Prostate gland (tissue), 2 donors: ENCODE results near the gene PDZRN3. TPM values are rescaled to one million over a fixed set of nuclear protein-coding genes. Genes with fewer than 3 reads are reported as not detected.

Experiments
- DNase-seq: peaks from one replicate; pipeline ENCODE4 v3.0.0-alpha.2; 2019; ENCODE audit warnings: low spot score
- H3K27ac ChIP-seq, 2 donors: fragments of 200-600 bp; sonication (generic); 2 replicates each; pipeline ENCODE4 v1.5.1; 2017 to 2019
- H3K27me3 ChIP-seq: fragments of 200-600 bp; sonication (generic); replicated peaks from 2 replicates; pipeline ENCODE4 v1.5.1; 2019; ENCODE audit not compliant: insufficient read depth
- H3K36me3 ChIP-seq, 2 donors: fragments of 200-600 bp; sonication (generic); 1 replicate in 1 of 2; 2 replicates in 1 of 2; pipeline versions ENCODE4 v1.5.1 to v1.8.1; 2017 to 2019
- H3K4me1 ChIP-seq: fragments of 200-600 bp; sonication (generic); replicated peaks from 2 replicates; pipeline ENCODE4 v1.5.1; 2019
- H3K4me3 ChIP-seq, 2 donors: fragments of 200-600 bp; sonication (generic); 2 replicates each; pipeline ENCODE4 v1.5.1; 2017 to 2019
- H3K9me3 ChIP-seq: fragments of 200-600 bp; sonication (generic); 2 replicates; pipeline ENCODE4 v1.5.1; 2017
- POLR2A ChIP-seq: fragments of 450-650 bp; IDR thresholded peaks from one replicate; pipeline ENCODE4 v1.6.1; 2016; ENCODE audit warnings: antibody characterized with exemption, mild to moderate bottlenecking
- POLR2AphosphoS5 ChIP-seq: sonication (generic); formaldehyde crosslinking; IDR thresholded peaks from one replicate; pipeline ENCODE4 v1.6.1; 2017; ENCODE audit warnings: antibody characterized with exemption
- WGBS: methylation state at CpG from one replicate; pipeline ENCODE4 v1.1.5; 2018; 5-methylcytosine and 5-hydroxymethylcytosine counted together
- intact Hi-C: fragments of 100-400 bp; cut with DNase I; formaldehyde crosslinking; loops from one replicate; pipeline ENCODE4 v1.14.2; 2022
- total RNA-seq, 2 donors: library from RNA; depleted of rRNA; stranded (reverse); fragments of >200 nt; gene quantifications; one replicate each; pipeline ENCODE4 v1.1.0, GENCODE V29; 2016
- TF ChIP-seq, protein P1 (sequence below), 4 experiments: fragments of 200-600 bp in 2 of 4; fragments of 450-650 bp in 2 of 4; sonication (generic) in 2 of 4; IDR thresholded peaks; 1 replicate in 3 of 4; 2 replicates in 1 of 4; pipeline ENCODE4 v1.5.1; 2016 to 2019; ENCODE audit warnings: antibody characterized with exemption in 4 of 4, mild to moderate bottlenecking in 2 of 4, moderate library complexity in 2 of 4

Gene PDZRN3
- total RNA-seq, 2 donors from 2014 or later = 80.9 to 143 TPM

DNA sequence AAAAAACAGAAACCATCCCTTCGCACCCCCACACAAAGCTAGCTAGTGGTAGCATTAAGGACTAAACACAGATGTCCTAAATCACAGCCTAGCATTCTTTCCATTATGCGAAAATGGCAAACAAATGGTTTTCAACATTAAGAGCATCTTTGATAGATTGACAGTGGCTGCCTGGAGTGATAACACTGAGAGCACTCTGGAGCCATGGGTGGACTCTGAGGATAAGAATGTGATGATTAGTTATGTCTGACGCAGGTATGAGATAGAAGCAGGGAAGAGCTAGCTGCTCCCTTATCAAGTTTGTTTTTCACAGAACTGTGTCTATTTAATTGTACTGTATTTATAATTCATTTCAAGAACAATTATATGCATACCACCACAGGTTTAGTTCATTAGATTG, 142.9 kb downstream of the PDZRN3 start:
- intact Hi-C loops = no loop called here
- 93% methylated on average over 3 of the region's 3 CpGs for WGBS
- TF ChIP-seq POLR2A (no peak), POLR2AphosphoS5 (no peak)
- TF ChIP-seq, protein P1, sequence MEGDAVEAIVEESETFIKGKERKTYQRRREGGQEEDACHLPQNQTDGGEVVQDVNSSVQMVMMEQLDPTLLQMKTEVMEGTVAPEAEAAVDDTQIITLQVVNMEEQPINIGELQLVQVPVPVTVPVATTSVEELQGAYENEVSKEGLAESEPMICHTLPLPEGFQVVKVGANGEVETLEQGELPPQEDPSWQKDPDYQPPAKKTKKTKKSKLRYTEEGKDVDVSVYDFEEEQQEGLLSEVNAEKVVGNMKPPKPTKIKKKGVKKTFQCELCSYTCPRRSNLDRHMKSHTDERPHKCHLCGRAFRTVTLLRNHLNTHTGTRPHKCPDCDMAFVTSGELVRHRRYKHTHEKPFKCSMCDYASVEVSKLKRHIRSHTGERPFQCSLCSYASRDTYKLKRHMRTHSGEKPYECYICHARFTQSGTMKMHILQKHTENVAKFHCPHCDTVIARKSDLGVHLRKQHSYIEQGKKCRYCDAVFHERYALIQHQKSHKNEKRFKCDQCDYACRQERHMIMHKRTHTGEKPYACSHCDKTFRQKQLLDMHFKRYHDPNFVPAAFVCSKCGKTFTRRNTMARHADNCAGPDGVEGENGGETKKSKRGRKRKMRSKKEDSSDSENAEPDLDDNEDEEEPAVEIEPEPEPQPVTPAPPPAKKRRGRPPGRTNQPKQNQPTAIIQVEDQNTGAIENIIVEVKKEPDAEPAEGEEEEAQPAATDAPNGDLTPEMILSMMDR (IDR thresholded peaks at IDR 0.05) = no peak
- Histone ChIP-seq H3K9me3 (no peaks in the 10 kb centered on the region), H3K27me3 (no peaks in the 10 kb centered on the region), H3K27ac (no peak overlapping the region), H3K36me3 (no peaks in the 10 kb centered on the region), H3K4me3 (no peak overlapping the region), H3K4me1 (no peaks in the 10 kb centered on the region)
- no peak for DNase-seq

DNA sequence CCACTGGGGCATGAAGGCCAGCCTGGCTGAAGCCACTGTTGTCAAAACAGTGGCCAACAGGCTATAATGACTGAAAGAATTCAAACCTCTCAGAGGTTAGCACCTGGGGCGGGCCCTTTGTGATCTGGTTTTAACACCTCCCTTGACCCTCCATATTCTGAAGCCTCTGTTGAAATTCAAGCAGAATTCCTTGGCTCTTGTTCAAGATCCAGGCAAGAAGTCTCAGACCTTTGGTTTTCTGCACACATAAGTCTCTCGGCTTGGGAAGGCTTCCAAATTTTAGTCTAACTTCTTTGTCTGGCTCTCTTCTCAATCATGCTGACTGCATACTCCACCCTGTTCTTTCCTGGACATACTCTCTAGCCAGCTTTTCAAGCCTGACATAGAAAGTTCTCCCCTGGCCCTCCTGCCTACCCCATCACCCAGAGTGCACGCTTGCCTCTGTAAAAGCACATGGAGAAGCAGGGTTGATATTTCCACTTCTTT, 144.5 kb downstream of the PDZRN3 start:
- Histone ChIP-seq H3K4me1 (no peaks in the 10 kb centered on the region), H3K27me3 (no peaks in the 10 kb centered on the region), H3K4me3 (no peak overlapping the region), H3K27ac (no peak overlapping the region), H3K36me3 (no peaks in the 10 kb centered on the region), H3K9me3 (no peaks in the 10 kb centered on the region)
- TF ChIP-seq POLR2A (no peak), POLR2AphosphoS5 (no peak)
- TF ChIP-seq, protein P1 (IDR thresholded peaks at IDR 0.05) = no peak
- no peak for DNase-seq
- 69% methylated on average over 3 of the region's 3 CpGs for WGBS
- intact Hi-C loops = no loop called here

DNA sequence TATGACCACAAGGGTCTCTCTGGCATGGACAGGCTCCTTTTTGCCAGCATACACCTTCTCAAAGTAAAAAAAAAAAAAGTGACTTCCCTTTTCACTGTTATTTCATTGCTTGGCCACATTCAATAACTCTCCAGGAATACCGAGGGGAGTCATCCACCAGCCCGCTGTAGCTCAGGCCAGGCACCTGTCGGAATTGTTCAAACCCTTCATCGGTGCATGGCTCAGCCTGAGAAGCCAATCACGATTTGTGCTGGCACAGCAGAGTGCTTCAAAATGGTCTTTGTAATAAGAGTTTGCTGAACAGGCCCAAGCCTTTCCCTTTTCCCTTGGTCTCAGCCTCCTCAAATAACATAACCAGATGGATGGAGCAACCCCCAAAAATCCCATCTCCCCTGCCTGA, 145.4 kb downstream of the PDZRN3 start:
- no peaks in the 10 kb centered on the region for H3K9me3 ChIP-seq
- no peak overlapping the region for H3K4me3 ChIP-seq
- no peaks in the 10 kb centered on the region for H3K27me3 ChIP-seq
- no peak overlapping the region for H3K27ac ChIP-seq
- intact Hi-C loops = no loop called here
- no peaks in the 10 kb centered on the region for H3K4me1 ChIP-seq
- TF ChIP-seq POLR2A = no peak
- TF ChIP-seq POLR2AphosphoS5 = no peak
- TF ChIP-seq, protein P1 (IDR thresholded peaks at IDR 0.05) = no peak
- WGBS = 90% methylated on average over 5 of the region's 5 CpGs
- no peak for DNase-seq
- no peaks in the 10 kb centered on the region for H3K36me3 ChIP-seq

DNA sequence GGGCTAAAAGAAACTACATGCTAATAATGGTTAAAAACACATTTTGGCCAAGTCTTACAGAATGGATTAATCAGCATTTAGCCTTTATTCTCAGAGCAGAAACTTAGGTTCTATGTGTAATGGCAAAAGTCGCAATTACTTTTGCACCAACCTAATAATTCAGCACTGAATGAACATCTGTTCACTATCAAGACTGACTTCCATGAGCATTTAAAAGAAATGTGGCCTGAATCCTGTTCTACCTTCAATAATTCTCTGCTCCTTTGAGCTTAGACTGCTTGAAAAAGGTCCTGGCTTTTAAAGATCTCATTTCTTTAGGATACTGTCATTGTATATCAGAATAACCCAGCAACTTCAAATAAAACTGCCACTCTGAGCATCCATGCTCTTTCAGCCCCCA, 145.9 kb downstream of the PDZRN3 start:
- Histone ChIP-seq H3K27ac (no peak overlapping the region), H3K9me3 (no peaks in the 10 kb centered on the region), H3K36me3 (no peaks in the 10 kb centered on the region), H3K4me3 (no peak overlapping the region), H3K27me3 (no peaks in the 10 kb centered on the region), H3K4me1 (no peaks in the 10 kb centered on the region)
- 96% methylated on average over 1 of the region's 1 CpG for WGBS
- TF ChIP-seq, protein P1 (IDR thresholded peaks at IDR 0.05) = no peak
- TF ChIP-seq POLR2AphosphoS5 (no peak), POLR2A (no peak)
- intact Hi-C loops = no loop called here
- DNase-seq = no peak

DNA sequence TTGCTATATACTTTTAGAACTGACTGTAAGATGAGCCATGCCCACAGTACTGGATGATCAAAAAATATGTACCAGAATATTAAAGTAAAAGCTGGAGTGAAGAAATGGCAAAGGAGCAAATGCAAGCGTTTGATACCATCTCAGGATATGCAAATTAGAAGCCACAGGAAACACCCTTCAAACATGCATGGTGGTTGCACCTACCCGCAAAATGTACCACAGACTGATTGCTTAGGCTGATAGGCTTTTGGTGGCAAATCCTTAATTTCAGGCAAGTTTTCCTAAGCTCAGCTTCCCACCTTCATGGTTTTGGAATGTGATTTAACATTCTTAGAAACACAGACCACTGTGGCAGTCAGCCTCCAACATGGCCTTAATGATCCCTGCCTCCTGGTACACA, 149.0 kb downstream of the PDZRN3 start:
- intact Hi-C loops = no loop called here
- 55% methylated on average over 2 of the region's 2 CpGs for WGBS
- H3K27ac ChIP-seq = no peak overlapping the region
- TF ChIP-seq, protein P1 (IDR thresholded peaks at IDR 0.05) = no peak
- no peak for TF ChIP-seq POLR2A
- no peak for TF ChIP-seq POLR2AphosphoS5
- H3K4me1 ChIP-seq = no peaks in the 10 kb centered on the region
- H3K9me3 ChIP-seq = no peaks in the 10 kb centered on the region
- no peak overlapping the region for H3K4me3 ChIP-seq
- DNase-seq = no peak
- no peaks in the 10 kb centered on the region for H3K27me3 ChIP-seq
- no peaks in the 10 kb centered on the region for H3K36me3 ChIP-seq
